ENCODE measurements around the gene RAB11FIP4.

The RAB11FIP4 gene

GRCh38 chr17:31497994-31498826, 106.7 kb downstream of the RAB11FIP4 start:
- no peak for DNase-seq (ENCODE audit: low read depth in 2 of 2)

DNA sequence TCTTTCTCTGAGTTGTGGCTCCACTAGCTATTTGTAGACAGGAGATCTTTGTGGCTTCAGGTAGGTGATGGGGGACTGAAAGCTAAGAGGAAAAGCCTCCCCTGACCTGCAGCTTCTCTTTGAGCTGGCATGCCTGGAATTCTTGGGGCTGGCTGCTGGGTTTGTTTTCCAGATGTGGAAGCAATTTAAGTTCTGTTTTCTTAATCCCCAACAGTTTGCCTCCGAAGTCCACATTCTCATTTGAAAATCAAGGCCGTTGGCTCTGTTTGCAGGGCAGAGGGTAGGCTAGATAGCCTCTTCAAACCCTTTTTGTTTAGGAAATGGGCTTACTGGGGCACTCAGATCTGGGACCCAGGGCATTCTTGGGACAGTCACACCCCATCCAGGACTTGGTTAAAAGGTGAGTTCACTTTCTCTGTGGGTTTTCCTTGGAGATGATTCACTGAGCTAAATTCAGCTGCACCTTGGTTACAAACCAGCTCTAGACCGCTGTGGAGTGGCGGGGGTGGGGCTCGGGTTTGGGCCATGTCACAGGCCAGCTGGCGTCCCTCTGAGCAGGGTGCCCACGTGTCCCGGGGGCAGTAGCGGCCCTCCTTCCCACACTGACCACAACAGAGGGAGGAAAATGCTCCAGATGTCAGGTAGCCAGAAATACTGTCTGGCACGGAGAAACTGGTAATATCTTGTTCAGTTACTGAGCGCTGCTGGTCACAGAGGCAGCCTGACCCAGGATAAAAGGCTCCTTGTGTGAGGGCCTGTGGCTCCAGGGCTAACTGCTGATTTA, 108.5 kb downstream of the RAB11FIP4 start:
- DNase-seq (ENCODE audit: low read depth in 2 of 2), result no peak

- DNase-seq (ENCODE audit: low read depth in 2 of 2), result no peak
Observed at GRCh38 chr17:31506517-31506916, 115.0 kb downstream of the RAB11FIP4 start.

GRCh38 chr17:31508288-31509094, 117.0 kb downstream of the RAB11FIP4 start:
- DNase-seq (ENCODE audit: low read depth in 2 of 2), result no peak

- no peak for DNase-seq (ENCODE audit: low read depth in 2 of 2)
Observed at GRCh38 chr17:31509095-31509804, 117.8 kb downstream of the RAB11FIP4 start.

DNA sequence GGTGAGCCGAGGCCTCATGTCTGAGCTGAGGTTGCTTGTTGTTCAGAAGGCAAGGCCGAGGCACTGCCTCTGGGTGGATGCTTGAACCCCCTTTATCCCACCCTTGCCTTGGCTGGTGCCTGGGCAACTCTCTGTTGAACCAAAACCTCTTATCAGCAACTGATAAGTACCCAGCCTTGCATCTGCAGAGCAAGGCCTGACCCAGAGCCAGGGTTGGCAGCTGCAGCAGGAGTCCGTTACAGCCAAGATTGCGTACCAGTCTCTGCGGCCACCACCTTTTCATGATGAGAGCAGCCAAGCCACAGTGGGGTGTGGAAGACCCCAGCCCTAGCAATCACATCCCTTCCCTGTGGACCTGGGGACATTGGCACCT, 118.3 kb downstream of the RAB11FIP4 start:
- DNase-seq (ENCODE audit: low read depth in 2 of 2), result no peak

- DNase-seq (ENCODE audit: low read depth in 2 of 2), result no peak
Observed at GRCh38 chr17:31510308-31511194, 119.1 kb downstream of the RAB11FIP4 start.

DNA sequence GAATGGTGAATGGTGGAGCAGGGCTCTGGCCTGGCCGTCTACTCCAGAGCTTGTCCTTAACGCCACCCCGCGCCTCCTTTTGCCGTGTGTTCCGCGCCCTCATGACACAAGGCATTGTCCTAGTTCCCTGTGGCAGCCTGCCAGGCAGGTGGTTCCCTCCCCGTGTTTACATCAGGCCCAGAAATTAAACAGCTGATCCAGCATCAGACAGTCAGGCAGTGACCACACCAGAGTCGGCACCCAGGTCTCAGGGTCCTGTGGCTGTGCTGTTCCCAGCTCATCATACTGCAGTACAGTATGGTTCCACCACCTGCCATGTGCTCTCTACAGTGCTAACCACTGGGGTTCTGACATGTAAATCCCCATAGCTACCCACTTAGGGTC, 119.7 kb downstream of the RAB11FIP4 start:
- DNase-seq (ENCODE audit: low read depth in 2 of 2), result no peak

- no peak for DNase-seq (ENCODE audit: low read depth in 2 of 2)
Observed at GRCh38 chr17:31511580-31511979, 120.1 kb downstream of the RAB11FIP4 start.

- DNase-seq (ENCODE audit: low read depth in 2 of 2), result no peak
Observed at GRCh38 chr17:31512104-31512740, 120.7 kb downstream of the RAB11FIP4 start.

GRCh38 chr17:31512796-31513195, 121.3 kb downstream of the RAB11FIP4 start:
- DNase-seq (ENCODE audit: low read depth in 2 of 2), result no peak

DNA sequence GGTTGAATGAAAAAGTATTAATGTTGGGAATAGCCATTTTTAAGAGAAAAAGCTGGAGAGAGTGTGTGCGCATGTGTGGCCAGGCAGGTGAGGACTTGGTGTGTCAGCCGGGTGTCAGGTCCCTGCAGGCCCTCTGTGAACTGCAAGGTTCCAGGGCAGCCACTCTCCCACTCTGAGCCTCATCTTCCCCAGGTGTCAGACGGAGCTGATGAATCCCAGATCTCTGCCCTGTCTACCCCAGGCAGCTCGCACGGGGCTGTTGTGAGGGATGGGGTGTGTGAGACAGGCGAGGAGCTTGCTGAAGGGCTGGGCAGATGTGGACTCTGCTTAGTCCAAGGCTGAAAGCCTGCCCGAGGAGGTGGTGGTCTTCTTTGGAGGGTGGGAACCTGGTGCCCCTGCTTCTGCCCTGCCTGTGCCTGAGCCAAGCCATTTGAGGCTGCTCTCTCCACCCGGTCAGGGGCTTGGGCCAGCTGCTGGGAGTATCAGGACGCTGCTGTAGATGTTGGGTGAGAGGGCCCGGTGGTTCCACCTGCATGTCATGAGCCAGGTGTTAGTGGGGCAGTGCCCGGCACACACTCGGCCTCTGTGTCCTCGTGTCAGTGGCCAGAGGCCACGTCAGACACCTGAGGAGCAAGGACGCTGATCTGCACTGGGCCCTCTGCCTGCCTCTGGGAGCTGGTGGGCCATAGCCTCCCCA, 122.4 kb downstream of the RAB11FIP4 start:
- no peak for DNase-seq (ENCODE audit: low read depth in 2 of 2)

DNA sequence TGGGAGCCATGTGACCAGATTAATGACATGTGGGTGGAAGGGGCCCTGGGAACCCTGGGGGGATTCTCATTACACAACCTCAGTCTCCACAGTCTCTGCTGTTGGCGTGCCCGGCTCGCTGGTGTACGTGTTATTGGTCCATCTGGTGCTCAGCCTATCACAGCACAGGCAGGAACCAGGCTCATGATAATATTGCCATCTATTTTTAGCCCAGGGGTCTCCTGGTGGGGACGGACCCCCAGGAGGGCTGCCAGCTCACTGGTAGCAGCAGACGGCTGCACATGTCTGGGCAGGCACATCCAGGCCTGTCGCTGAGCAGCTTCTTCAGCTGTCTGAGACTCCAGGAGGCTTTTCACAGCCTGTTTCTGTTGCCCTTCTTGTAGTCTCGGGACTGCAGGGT, 123.8 kb downstream of the RAB11FIP4 start:
- no peak for DNase-seq (ENCODE audit: low read depth in 2 of 2)

DNA sequence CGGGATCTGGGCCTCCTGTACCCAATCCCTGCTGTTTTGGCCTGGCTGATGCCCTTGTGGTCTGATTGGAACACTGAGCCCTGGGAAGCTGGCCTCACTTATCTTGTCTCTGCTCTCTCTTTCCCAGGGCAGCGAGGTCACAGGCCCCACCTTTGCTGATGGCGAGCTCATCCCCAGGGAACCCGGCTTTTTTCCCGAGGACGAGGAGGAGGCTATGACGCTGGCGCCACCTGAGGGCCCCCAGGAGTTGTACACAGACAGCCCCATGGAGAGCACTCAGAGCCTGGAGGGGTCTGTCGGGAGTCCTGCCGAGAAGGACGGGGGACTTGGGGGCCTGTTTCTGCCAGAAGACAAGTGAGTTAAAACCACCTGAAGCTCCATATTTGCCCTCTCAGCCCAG, 126.0 kb downstream of the RAB11FIP4 start:
- no peak for DNase-seq (ENCODE audit: low read depth in 2 of 2)

- DNase-seq (ENCODE audit: low read depth in 2 of 2), result no peak
Observed at GRCh38 chr17:31518478-31518877, 127.0 kb downstream of the RAB11FIP4 start.

DNA sequence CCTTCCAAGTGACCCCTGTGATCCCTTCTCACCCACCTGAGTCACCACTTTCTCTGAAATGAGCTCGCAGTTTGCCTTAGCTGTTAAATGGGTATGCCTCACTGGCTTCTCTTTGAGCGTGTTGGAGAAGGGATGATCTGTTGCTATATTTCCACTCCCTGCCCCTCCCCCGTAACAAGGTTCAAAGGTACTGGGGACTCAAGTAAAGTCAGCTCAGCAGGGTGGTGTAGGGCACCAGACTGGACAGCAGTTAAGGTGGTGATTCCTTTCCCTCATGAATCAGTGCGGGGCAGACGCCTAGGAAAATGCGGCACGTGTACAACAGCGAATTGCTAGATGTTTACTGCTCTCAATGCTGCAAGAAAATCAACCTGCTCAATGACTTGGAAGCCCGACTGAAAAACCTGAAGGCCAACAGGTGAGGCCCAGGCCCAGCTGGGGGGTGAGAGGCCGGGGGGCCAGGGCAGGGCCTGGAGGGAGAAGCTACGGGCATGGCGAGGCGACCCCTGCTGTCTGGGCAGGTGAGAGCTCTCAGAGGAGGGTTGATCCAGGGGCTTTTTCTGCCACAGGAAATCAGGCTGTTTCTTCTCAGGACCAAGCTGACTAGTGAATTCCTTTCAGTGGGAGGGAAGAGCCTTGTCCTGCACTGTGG, 130.3 kb downstream of the RAB11FIP4 start:
- no peak for DNase-seq (ENCODE audit: low read depth in 2 of 2)

- DNase-seq (ENCODE audit: low read depth in 2 of 2), result no peak
Observed at GRCh38 chr17:31522284-31522931, 130.9 kb downstream of the RAB11FIP4 start.

- no peak for DNase-seq (ENCODE audit: low read depth in 2 of 2)
Observed at GRCh38 chr17:31522987-31523495, 131.6 kb downstream of the RAB11FIP4 start.

Measured in fibroblast of skin of left quadriceps (primary cell).